Mucosa of descending colon (tissue), 3 donors: ENCODE results near the gene POU2AF2. TPM values are rescaled to one million over a fixed set of nuclear protein-coding genes. Genes with fewer than 3 reads are reported as not detected.

Experiments used
- ATAC-seq: fragments of 200-7000 bp; cut with Tn5 transposase; one replicate; pipeline ENCODE4 v1.9.1; 2020; ENCODE audit warnings: mild to moderate bottlenecking, moderate library complexity
- DNase-seq, 3 donors: peaks; one replicate each; pipeline ENCODE4 v3.0.0-alpha.2; 2020
- H3K36me3 ChIP-seq: fragments of 200-600 bp; one replicate; pipeline ENCODE4 v1.8.0; 2021; ENCODE audit warnings: low read depth, mild to moderate bottlenecking
- H3K4me1 ChIP-seq: fragments of 200-600 bp; one replicate; pipeline ENCODE4 v1.8.0; 2021; ENCODE audit warnings: low read depth, mild to moderate bottlenecking
- H3K4me3 ChIP-seq: fragments of 200-600 bp; one replicate; pipeline ENCODE4 v1.8.0; 2021; ENCODE audit warnings: mild to moderate bottlenecking
- H3K9me3 ChIP-seq: fragments of 200-600 bp; one replicate; pipeline ENCODE4 v1.8.0; 2021; ENCODE audit warnings: mild to moderate bottlenecking
- CTCF ChIP-seq: fragments of 200-600 bp; IDR thresholded peaks from one replicate; pipeline ENCODE4 v1.8.0; 2022; ENCODE audit warnings: antibody characterized with exemption, mild to moderate bottlenecking
- intact Hi-C, 2 donors: fragments of 100-400 bp; cut with DNase I in 1 of 2; cut with micrococcal nuclease in 1 of 2; formaldehyde crosslinking; loops; one replicate each; pipeline versions ENCODE4 v1.11.0 to v1.11.1; 2022; cut with DNase I, micrococcal nuclease
- total RNA-seq, 3 donors: library from RNA; stranded (reverse); fragmentation: NEBNext Ultra II Directional in 2 of 3; extraction: Animal tissue kit (Norgen Biotek cat#: 25700) in 2 of 3; gene quantifications; one replicate each; pipeline versions ENCODE4 v1.2.1 to v1.2.4, GENCODE V29; 2021 to 2023
- donor health status: DM: no; HTN: no; CAD: no; lungs with moderate emphysema.
- donor health status: DM: no; HTN: no; CAD: no.
- donor health status: DM: no; HTN: yes; CAD: no.

POU2AF2 gene
- total RNA-seq, 3 donors from 2014 or later, result 1.0 to 2.1 (median 2.1) TPM

GRCh38 chr11:111305876-111306275 is 60.4 kb downstream of the POU2AF2 start:
- intact Hi-C loops, result no loop called here
- H3K4me1 ChIP-seq, result peaks cover 31% of the 10 kb centered on the region
- no peaks in the 10 kb centered on the region for H3K9me3 ChIP-seq
- no peak for TF ChIP-seq CTCF
- ATAC-seq, result no peak
- no peak for DNase-seq
- no peaks in the 10 kb centered on the region for H3K36me3 ChIP-seq
- no peak overlapping the region for H3K4me3 ChIP-seq

- Histone ChIP-seq H3K36me3 (no peaks in the 10 kb centered on the region), H3K9me3 (no peaks in the 10 kb centered on the region), H3K4me3 (no peak overlapping the region), H3K4me1 (peaks cover 28% of the 10 kb centered on the region)
- ATAC-seq (no peak), DNase-seq (no peak)
- intact Hi-C loops, result no loop called here
- no peak for TF ChIP-seq CTCF
Observed at GRCh38 chr11:111306321-111306720, 60.8 kb downstream of the POU2AF2 start.

GRCh38 chr11:111307472-111308108 is 62.1 kb downstream of the POU2AF2 start:
- Histone ChIP-seq H3K4me1 (peaks cover 15% of the 10 kb centered on the region), H3K36me3 (no peaks in the 10 kb centered on the region), H3K9me3 (no peaks in the 10 kb centered on the region), H3K4me3 (no peak overlapping the region)
- DNase-seq (no peak), ATAC-seq (peak; percentile 42)
- intact Hi-C loops, result no loop called here
- TF ChIP-seq CTCF, result peak; percentile 7

- Histone ChIP-seq H3K36me3 (no peaks in the 10 kb centered on the region), H3K4me1 (peaks cover 12% of the 10 kb centered on the region), H3K4me3 (no peak overlapping the region), H3K9me3 (no peaks in the 10 kb centered on the region)
- intact Hi-C loops, result no loop called here
- peak; percentile 87 for ATAC-seq
- DNase-seq, result peak; percentile 83 to 93 (median 89)
- no peak for TF ChIP-seq CTCF
Observed at GRCh38 chr11:111308140-111308539, 62.6 kb downstream of the POU2AF2 start.

- intact Hi-C loops, result no loop called here
- ATAC-seq, result no peak
- no peaks in the 10 kb centered on the region for H3K9me3 ChIP-seq
- no peaks in the 10 kb centered on the region for H3K36me3 ChIP-seq
- DNase-seq, result no peak
- peaks cover 12% of the 10 kb centered on the region for H3K4me1 ChIP-seq
- TF ChIP-seq CTCF, result no peak
- H3K4me3 ChIP-seq, result no peak overlapping the region
Observed at GRCh38 chr11:111309215-111309915, 63.8 kb downstream of the POU2AF2 start.
